Inflammatory macrophage treated with lipopolysaccharide for 4 hours (primary cell): ENCODE results near the gene SHROOM4.
A peak's percentile ranks its signal among the peaks of the same experiment; 100 is the strongest.

Experiments used
- DNase-seq: peaks from one replicate; pipeline ENCODE4 v3.0.0-alpha.2; 2020

SHROOM4 gene

GRCh38 chrX:50705042-50705441 is 109.0 kb downstream of the SHROOM4 start:
- peak; percentile 9 for DNase-seq

GRCh38 chrX:50704360-50704759 is 109.6 kb downstream of the SHROOM4 start:
- no peak for DNase-seq

- DNase-seq = no peak
Observed at GRCh38 chrX:50700921-50701320, 113.1 kb downstream of the SHROOM4 start.

- no peak for DNase-seq
Observed at GRCh38 chrX:50698944-50699343, 115.0 kb downstream of the SHROOM4 start.

GRCh38 chrX:50697691-50698090 is 116.3 kb downstream of the SHROOM4 start:
- no peak for DNase-seq

GRCh38 chrX:50691820-50692219 is 122.2 kb downstream of the SHROOM4 start:
- peak; percentile 33 for DNase-seq

- DNase-seq = no peak
Observed at GRCh38 chrX:50684871-50685270, 129.1 kb downstream of the SHROOM4 start.

- no peak for DNase-seq
Observed at GRCh38 chrX:50680990-50681389, 133.0 kb downstream of the SHROOM4 start.

- no peak for DNase-seq
Observed at GRCh38 chrX:50677789-50678188, 136.2 kb downstream of the SHROOM4 start.

- DNase-seq = no peak
Observed at GRCh38 chrX:50671661-50672060, 142.3 kb downstream of the SHROOM4 start.

- DNase-seq = no peak
Observed at GRCh38 chrX:50668860-50669259, 145.1 kb downstream of the SHROOM4 start.

- no peak for DNase-seq
Observed at GRCh38 chrX:50648156-50648555, 165.8 kb downstream of the SHROOM4 start.

- no peak for DNase-seq
Observed at GRCh38 chrX:50644496-50644895, 169.5 kb downstream of the SHROOM4 start.

- no peak for DNase-seq
Observed at GRCh38 chrX:50643525-50644137, 170.4 kb downstream of the SHROOM4 start.

- no peak for DNase-seq
Observed at GRCh38 chrX:50638123-50638522, 175.9 kb downstream of the SHROOM4 start.

GRCh38 chrX:50635817-50636365 is 178.1 kb downstream of the SHROOM4 start:
- no peak for DNase-seq

- no peak for DNase-seq
Observed at GRCh38 chrX:50635162-50635561, 178.8 kb downstream of the SHROOM4 start.

- DNase-seq = no peak
Observed at GRCh38 chrX:50629774-50630173, 184.2 kb downstream of the SHROOM4 start.

- DNase-seq = no peak
Observed at GRCh38 chrX:50627696-50628095, 186.3 kb downstream of the SHROOM4 start.

GRCh38 chrX:50626432-50626831 is 187.6 kb downstream of the SHROOM4 start:
- no peak for DNase-seq

GRCh38 chrX:50622751-50623150 is 191.2 kb downstream of the SHROOM4 start:
- no peak for DNase-seq

- DNase-seq = no peak
Observed at GRCh38 chrX:50618788-50619558, 195.0 kb downstream of the SHROOM4 start.

GRCh38 chrX:50617183-50617582 is 196.8 kb downstream of the SHROOM4 start:
- no peak for DNase-seq

GRCh38 chrX:50615570-50616158 is 198.3 kb downstream of the SHROOM4 start:
- no peak for DNase-seq
